ENCODE measurements around the gene ATP7B. TPM values are rescaled to one million over a fixed set of nuclear protein-coding genes. Genes with fewer than 3 reads are reported as not detected.

ATP7B gene
- polyA plus RNA-seq, 1 experiment: 1.8 TPM

GRCh38 chr13:51960766-51961165, 50.5 kb downstream of the ATP7B start:
- DNase-seq (ENCODE audit: low read depth, low spot score): no peak
- POLR2A ChIA-PET: no interaction called here
- no peak for TF ChIP-seq CTCF (IDR thresholded peaks at IDR 0.05; ENCODE audit: low read depth, low read length)
- CTCF ChIA-PET: no interaction called here
- H3K27ac ChIP-seq (ENCODE audit: low read depth, low read length): no peak overlapping the region
- H3K27me3 ChIP-seq (ENCODE audit: control insufficient read depth, insufficient read depth, low read length): peaks cover 3% of the 10 kb centered on the region
- no peak overlapping the region for H3K4me3 ChIP-seq (ENCODE audit: low read depth, low read length)
- H3K9me3 ChIP-seq (ENCODE audit: control insufficient read depth, insufficient read depth, low read length): no peaks in the 10 kb centered on the region; the same call in 1 of the 2 replicates

GRCh38 chr13:51959773-51960172, 51.5 kb downstream of the ATP7B start:
- ChIA-PET CTCF (interaction anchor here (1.0 kb wide), 1 partner anchor 64 kb away, joined by 3 read pairs; no protein-coding TSS in a partner anchor), POLR2A (no interaction called here)
- H3K4me3 ChIP-seq (ENCODE audit: low read depth, low read length): no peak overlapping the region

GRCh38 chr13:51958217-51958547, 53.1 kb downstream of the ATP7B start:
- POLR2A ChIA-PET: no interaction called here
- Histone ChIP-seq H3K9me3 (ENCODE audit: control insufficient read depth, insufficient read depth, low read length) (no peaks in the 10 kb centered on the region; the same call in 1 of the 2 replicates), H3K4me3 (ENCODE audit: low read depth, low read length) (no peak overlapping the region), H3K27me3 (ENCODE audit: control insufficient read depth, insufficient read depth, low read length) (peaks cover 10% of the 10 kb centered on the region), H3K27ac (ENCODE audit: low read depth, low read length) (no peak overlapping the region)
- CTCF ChIA-PET: no interaction called here
- DNase-seq (ENCODE audit: low read depth, low spot score): no peak
- no peak for TF ChIP-seq CTCF (IDR thresholded peaks at IDR 0.05; ENCODE audit: low read depth, low read length)

More at GRCh38 chr13:51959773-51960172, 51.5 kb downstream of the ATP7B start:
- no peak for TF ChIP-seq CTCF (IDR thresholded peaks at IDR 0.05; ENCODE audit: low read depth, low read length)
- peaks cover 10% of the 10 kb centered on the region for H3K27me3 ChIP-seq (ENCODE audit: control insufficient read depth, insufficient read depth, low read length)
- H3K9me3 ChIP-seq (ENCODE audit: control insufficient read depth, insufficient read depth, low read length): no peaks in the 10 kb centered on the region; the same call in 1 of the 2 replicates
- no peak for DNase-seq (ENCODE audit: low read depth, low spot score)
- H3K27ac ChIP-seq (ENCODE audit: low read depth, low read length): no peak overlapping the region

GRCh38 chr13:51957377-51958216, 53.7 kb downstream of the ATP7B start:
- peaks cover 10% of the 10 kb centered on the region for H3K27me3 ChIP-seq (ENCODE audit: control insufficient read depth, insufficient read depth, low read length)
- H3K4me3 ChIP-seq (ENCODE audit: low read depth, low read length): no peak overlapping the region
- no peak overlapping the region for H3K27ac ChIP-seq (ENCODE audit: low read depth, low read length)
- no peak for TF ChIP-seq CTCF (IDR thresholded peaks at IDR 0.05; ENCODE audit: low read depth, low read length)
- ChIA-PET POLR2A (no interaction called here), CTCF (no interaction called here)
- no peak for DNase-seq (ENCODE audit: low read depth, low spot score)
- H3K9me3 ChIP-seq (ENCODE audit: control insufficient read depth, insufficient read depth, low read length): no peaks in the 10 kb centered on the region; the same call in 1 of the 2 replicates

- no peaks in the 10 kb centered on the region; the same call in 1 of the 2 replicates for H3K9me3 ChIP-seq (ENCODE audit: control insufficient read depth, insufficient read depth, low read length)
- peaks cover 16% of the 10 kb centered on the region for H3K27me3 ChIP-seq (ENCODE audit: control insufficient read depth, insufficient read depth, low read length)
- H3K4me3 ChIP-seq (ENCODE audit: low read depth, low read length): no peak overlapping the region
- CTCF ChIA-PET: no interaction called here
- no peak for TF ChIP-seq CTCF (IDR thresholded peaks at IDR 0.05; ENCODE audit: low read depth, low read length)
- H3K27ac ChIP-seq (ENCODE audit: low read depth, low read length): no peak overlapping the region
- POLR2A ChIA-PET: no interaction called here
- no peak for DNase-seq (ENCODE audit: low read depth, low spot score)
Observed at GRCh38 chr13:51956717-51957116, 54.5 kb downstream of the ATP7B start.

Data from AG04450 (cell line).